Measurements from ENCODE around the gene GPC5.

The GPC5 gene

GRCh38 chr13:92775658-92776057 lies 1377.2 kb downstream of the GPC5 start:
- Histone ChIP-seq H3K27ac (no peak overlapping the region), H3K27me3 (no peaks in the 10 kb centered on the region), H3K4me1 (no peaks in the 10 kb centered on the region), H3K4me3 (no peak overlapping the region), H3K36me3 (no peaks in the 10 kb centered on the region), H3K9me3 (no peaks in the 10 kb centered on the region)
- no peak for DNase-seq
- TF ChIP-seq, protein P1, sequence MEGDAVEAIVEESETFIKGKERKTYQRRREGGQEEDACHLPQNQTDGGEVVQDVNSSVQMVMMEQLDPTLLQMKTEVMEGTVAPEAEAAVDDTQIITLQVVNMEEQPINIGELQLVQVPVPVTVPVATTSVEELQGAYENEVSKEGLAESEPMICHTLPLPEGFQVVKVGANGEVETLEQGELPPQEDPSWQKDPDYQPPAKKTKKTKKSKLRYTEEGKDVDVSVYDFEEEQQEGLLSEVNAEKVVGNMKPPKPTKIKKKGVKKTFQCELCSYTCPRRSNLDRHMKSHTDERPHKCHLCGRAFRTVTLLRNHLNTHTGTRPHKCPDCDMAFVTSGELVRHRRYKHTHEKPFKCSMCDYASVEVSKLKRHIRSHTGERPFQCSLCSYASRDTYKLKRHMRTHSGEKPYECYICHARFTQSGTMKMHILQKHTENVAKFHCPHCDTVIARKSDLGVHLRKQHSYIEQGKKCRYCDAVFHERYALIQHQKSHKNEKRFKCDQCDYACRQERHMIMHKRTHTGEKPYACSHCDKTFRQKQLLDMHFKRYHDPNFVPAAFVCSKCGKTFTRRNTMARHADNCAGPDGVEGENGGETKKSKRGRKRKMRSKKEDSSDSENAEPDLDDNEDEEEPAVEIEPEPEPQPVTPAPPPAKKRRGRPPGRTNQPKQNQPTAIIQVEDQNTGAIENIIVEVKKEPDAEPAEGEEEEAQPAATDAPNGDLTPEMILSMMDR (IDR thresholded peaks at IDR 0.05): no peak
- intact Hi-C loops (cut with DNase I; ENCODE audit: low total_unique reads): no loop called here

DNA sequence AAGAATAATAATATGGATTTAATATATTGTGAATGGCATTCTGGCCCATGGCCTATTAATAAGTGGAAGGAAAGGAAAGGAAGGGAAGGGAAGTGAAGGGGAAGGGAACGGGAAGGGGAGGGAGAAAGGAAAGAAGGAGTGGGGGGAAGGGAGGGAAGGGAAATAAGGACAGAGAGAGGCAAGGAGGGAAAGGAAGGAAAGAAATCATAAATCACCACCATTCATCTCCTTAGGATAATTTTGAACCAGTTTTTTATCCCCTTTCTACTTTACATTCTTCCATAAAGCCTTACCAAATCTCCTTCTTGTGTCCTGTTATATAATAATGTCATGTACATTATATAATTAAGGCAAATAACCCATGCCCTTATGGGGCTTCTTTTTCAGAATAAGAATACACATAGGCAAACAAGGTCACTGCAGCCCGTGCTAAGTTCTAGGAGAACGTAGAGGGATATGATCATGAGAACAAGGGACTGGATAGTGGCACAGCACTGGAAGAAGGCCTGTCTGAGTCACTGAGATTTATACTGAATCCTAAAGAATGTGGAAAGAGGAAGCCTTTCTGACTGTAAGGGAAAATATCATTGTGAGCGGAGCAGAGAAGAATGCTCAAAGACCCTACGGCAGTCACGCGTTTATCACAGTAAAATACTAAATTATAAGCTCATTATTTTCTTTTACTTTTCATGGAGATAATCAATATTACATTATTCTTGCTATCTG lies 1383.7 kb downstream of the GPC5 start:
- no peak overlapping the region for H3K27ac ChIP-seq
- no peaks in the 10 kb centered on the region for H3K4me1 ChIP-seq
- no peak for DNase-seq
- intact Hi-C loops (cut with DNase I; ENCODE audit: low total_unique reads): no loop called here
- H3K9me3 ChIP-seq: no peaks in the 10 kb centered on the region
- H3K36me3 ChIP-seq: no peaks in the 10 kb centered on the region
- H3K4me3 ChIP-seq: no peak overlapping the region
- no peaks in the 10 kb centered on the region for H3K27me3 ChIP-seq
- TF ChIP-seq, protein P1 (IDR thresholded peaks at IDR 0.05): no peak

DNA sequence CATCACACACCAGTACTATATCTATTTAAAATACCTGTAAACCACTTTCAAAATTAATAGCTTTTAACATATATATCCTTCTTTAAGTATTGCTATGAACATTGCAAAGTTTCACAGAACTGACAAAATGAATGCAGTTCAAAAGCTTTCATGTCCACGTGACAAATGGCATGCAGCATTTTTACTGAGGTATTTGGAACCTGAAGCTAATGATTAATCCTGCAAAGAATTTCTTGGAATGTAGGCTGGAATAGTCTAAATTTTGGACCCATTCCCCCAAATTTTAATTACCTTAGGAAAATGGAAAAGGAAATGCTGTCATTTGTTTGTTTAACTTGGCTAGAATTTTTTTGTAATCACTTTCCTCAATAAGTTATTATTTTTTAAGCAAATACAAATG lies 1404.4 kb downstream of the GPC5 start:
- Histone ChIP-seq H3K36me3 (no peaks in the 10 kb centered on the region), H3K9me3 (no peaks in the 10 kb centered on the region), H3K4me3 (no peak overlapping the region), H3K27ac (no peak overlapping the region), H3K4me1 (peaks cover 0 to 51% (median 15%) of the 10 kb centered on the region in 4 donors), H3K27me3 (no peaks in the 10 kb centered on the region)
- TF ChIP-seq, protein P1 (IDR thresholded peaks at IDR 0.05): no peak
- DNase-seq: no peak
- intact Hi-C loops (cut with DNase I; ENCODE audit: low total_unique reads): no loop called here

DNA sequence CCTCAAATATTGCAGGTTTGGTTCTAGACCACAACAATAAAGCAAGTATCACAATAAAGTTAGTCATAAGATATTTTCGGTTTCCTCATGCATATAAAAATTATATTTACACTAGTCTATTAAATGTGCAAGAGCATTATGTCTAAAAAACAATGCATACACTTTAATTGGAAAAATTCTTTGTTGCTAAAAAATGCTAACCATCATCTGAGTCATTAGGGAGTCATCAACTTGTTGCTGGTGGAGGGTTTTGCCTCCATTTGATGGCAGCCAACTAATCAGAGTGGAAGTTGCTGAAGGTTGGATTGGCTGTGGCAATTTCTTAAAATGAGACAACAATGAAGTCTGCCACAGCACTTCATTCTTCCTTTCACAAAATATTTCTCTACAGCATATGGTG lies 1405.9 kb downstream of the GPC5 start:
- TF ChIP-seq, protein P1 (IDR thresholded peaks at IDR 0.05): no peak
- Histone ChIP-seq H3K4me3 (no peak overlapping the region), H3K36me3 (no peaks in the 10 kb centered on the region), H3K27me3 (no peaks in the 10 kb centered on the region), H3K9me3 (no peaks in the 10 kb centered on the region), H3K27ac (peak overlapping the region in 1 of 2 donors; percentile 29), H3K4me1 (peaks cover 0 to 57% (median 17%) of the 10 kb centered on the region in 4 donors)
- no peak for DNase-seq
- intact Hi-C loops (cut with DNase I; ENCODE audit: low total_unique reads): no loop called here

- TF ChIP-seq, protein P1 (IDR thresholded peaks at IDR 0.05): no peak
- Histone ChIP-seq H3K27ac (peak overlapping the region in 1 of 2 donors; percentile 29), H3K4me1 (peaks cover 0 to 57% (median 17%) of the 10 kb centered on the region in 4 donors), H3K4me3 (no peak overlapping the region), H3K9me3 (no peaks in the 10 kb centered on the region), H3K27me3 (no peaks in the 10 kb centered on the region), H3K36me3 (no peaks in the 10 kb centered on the region)
- DNase-seq: no peak
- intact Hi-C loops (cut with DNase I; ENCODE audit: low total_unique reads): no loop called here
Observed at GRCh38 chr13:92804926-92805325, 1406.5 kb downstream of the GPC5 start.

Data from tibial artery (tissue), 4 donors.